ENCODE measurements around the gene LDB3.

The LDB3 gene

DNA sequence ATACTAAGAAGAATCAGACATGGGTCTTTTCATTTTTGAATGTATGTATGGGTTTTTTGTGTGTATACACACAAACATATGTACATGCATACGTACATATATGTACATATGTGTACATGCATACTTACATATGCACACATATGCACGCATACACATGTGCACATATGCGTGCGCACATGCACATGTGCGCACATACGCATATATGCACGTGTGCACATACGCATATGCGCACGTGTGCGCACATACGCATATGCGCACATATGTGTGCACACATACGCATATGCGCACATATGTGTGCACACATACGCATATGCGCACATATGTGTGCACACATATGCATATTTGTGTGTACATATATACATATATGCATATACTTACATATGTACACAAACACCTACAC, 83.2 kb downstream of the LDB3 start:
- no peak overlapping the region for H3K9ac ChIP-seq (ENCODE audit: low read depth, low read length)
- H3K4me3 ChIP-seq (ENCODE audit: low read length), result no peak overlapping the region
- H3K36me3 ChIP-seq (ENCODE audit: insufficient read depth, low read depth, low read length), result no peaks in the 10 kb centered on the region
- H3K27me3 ChIP-seq (ENCODE audit: insufficient read depth, low read length), result no peaks in the 10 kb centered on the region
- no peaks in the 10 kb centered on the region for H3K9me3 ChIP-seq (ENCODE audit: insufficient read depth, low read depth, low read length)
- no peak overlapping the region for H3K27ac ChIP-seq (ENCODE audit: low read length)
- peaks cover 11% of the 10 kb centered on the region for H3K4me1 ChIP-seq (ENCODE audit: insufficient read depth, low read length)

DNA sequence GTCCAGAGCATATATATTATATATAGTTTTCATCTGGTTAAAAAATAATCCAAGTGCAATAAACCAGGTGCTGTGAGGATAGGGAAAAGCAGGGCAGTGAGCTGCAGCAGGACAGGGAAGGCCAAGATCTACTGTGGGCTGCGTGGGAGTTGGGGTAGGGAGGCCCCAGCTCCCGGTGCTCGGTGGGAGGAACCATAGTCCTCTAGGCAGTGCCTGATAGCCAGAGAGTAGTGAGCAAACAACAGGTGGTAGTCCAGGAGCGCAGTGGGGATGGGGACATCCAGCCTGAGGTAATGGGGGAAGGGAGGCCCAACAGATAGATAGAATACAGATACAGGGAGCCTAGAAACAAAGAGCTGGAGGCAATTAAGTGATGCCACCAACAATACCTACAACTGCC, 84.0 kb downstream of the LDB3 start:
- H3K4me1 ChIP-seq (ENCODE audit: insufficient read depth, low read length), result peaks cover 11% of the 10 kb centered on the region
- no peak overlapping the region for H3K4me3 ChIP-seq (ENCODE audit: low read length)
- no peak overlapping the region for H3K27ac ChIP-seq (ENCODE audit: low read length)
- no peaks in the 10 kb centered on the region for H3K36me3 ChIP-seq (ENCODE audit: insufficient read depth, low read depth, low read length)
- H3K9me3 ChIP-seq (ENCODE audit: insufficient read depth, low read depth, low read length), result no peaks in the 10 kb centered on the region
- H3K9ac ChIP-seq (ENCODE audit: low read depth, low read length), result no peak overlapping the region
- H3K27me3 ChIP-seq (ENCODE audit: insufficient read depth, low read length), result no peaks in the 10 kb centered on the region

DNA sequence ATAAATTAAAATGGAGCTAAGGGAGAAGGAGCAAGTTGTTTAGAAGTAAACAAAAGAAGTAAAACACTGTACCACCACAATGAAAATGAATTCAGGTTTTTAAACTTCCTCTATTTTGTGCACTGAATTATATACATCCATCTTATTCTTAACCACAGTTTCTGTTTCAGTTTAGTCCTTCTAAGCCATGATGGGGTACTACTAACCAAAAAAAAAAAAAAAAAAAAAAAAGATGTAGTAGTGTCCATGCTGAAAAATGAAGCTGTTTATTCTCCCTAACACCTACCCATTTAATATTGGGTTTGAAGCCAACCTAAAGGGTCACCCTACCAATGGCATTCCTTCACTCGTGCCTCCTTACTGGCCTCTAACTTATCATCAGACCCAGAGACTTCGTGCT, 84.7 kb downstream of the LDB3 start:
- no peaks in the 10 kb centered on the region for H3K9me3 ChIP-seq (ENCODE audit: insufficient read depth, low read depth, low read length)
- no peak overlapping the region for H3K4me3 ChIP-seq (ENCODE audit: low read length)
- peaks cover 11% of the 10 kb centered on the region for H3K4me1 ChIP-seq (ENCODE audit: insufficient read depth, low read length)
- no peak overlapping the region for H3K27ac ChIP-seq (ENCODE audit: low read length)
- no peaks in the 10 kb centered on the region for H3K27me3 ChIP-seq (ENCODE audit: insufficient read depth, low read length)
- no peak overlapping the region for H3K9ac ChIP-seq (ENCODE audit: low read depth, low read length)
- no peaks in the 10 kb centered on the region for H3K36me3 ChIP-seq (ENCODE audit: insufficient read depth, low read depth, low read length)

DNA sequence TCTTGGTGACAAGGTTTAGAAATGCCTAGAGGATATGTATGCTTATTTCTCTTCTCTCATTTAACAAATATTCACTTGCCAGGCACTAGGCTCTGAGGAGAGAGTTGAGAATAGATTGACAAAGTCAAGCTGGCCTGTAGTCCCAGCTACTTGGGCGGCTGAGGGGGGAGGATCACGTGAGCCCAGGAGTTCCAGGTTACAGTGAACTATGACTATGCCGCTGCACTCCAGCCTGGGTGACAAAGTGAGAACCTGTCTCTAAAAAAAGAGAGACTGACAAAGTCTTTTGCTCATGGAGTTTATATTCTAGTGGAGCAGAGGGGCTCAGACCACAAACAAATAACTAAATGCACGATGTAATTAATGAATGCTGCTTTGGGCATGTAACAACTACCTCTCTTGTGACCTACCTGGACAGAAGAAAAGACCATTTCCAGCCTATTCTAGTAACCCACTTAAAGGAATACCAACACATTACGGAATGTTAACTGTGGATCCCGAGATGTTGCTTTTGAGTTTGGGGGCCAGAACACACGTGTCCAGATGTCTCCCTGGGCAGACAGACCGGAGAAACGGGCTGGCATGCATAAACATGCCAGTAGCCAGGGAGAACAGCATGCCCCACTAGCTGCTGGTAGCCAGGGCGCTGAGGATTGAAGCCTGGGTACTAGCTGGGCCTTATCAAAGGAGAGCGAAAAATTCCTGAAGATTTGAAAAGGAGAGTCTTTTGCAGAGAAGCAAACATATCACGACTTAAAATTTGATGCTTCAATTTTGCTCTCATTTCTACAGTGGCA, 85.5 kb downstream of the LDB3 start:
- Histone ChIP-seq H3K27ac (ENCODE audit: low read length) (no peak overlapping the region), H3K36me3 (ENCODE audit: insufficient read depth, low read depth, low read length) (no peaks in the 10 kb centered on the region), H3K27me3 (ENCODE audit: insufficient read depth, low read length) (no peaks in the 10 kb centered on the region), H3K4me3 (ENCODE audit: low read length) (0 out of 2 replicates have a peak overlapping the region, but pooled peaks have one; percentile 3), H3K4me1 (ENCODE audit: insufficient read depth, low read length) (peaks cover 11% of the 10 kb centered on the region), H3K9me3 (ENCODE audit: insufficient read depth, low read depth, low read length) (no peaks in the 10 kb centered on the region), H3K9ac (ENCODE audit: low read depth, low read length) (no peak overlapping the region)

DNA sequence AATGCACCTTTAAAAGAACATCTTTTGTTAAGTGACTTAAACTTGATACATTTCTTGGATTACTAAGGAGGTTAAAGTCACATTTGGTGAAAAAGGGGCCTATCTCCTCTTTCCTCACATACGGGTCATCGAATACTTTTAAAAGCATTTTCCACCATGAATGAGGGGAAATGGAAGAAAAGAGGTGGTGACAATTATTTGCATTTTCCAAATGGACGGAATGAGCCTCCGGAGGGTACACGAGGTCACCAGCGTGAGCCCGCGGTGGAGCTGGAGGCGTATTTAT, 87.1 kb downstream of the LDB3 start:
- H3K27ac ChIP-seq (ENCODE audit: low read length), result peak overlapping the region; percentile 83
- H3K9me3 ChIP-seq (ENCODE audit: insufficient read depth, low read depth, low read length), result no peaks in the 10 kb centered on the region
- peak overlapping the region; percentile 76 for H3K4me3 ChIP-seq (ENCODE audit: low read length)
- no peaks in the 10 kb centered on the region for H3K27me3 ChIP-seq (ENCODE audit: insufficient read depth, low read length)
- peaks cover 17% of the 10 kb centered on the region for H3K4me1 ChIP-seq (ENCODE audit: insufficient read depth, low read length)
- H3K9ac ChIP-seq (ENCODE audit: low read depth, low read length), result peak overlapping the region; percentile 96
- no peaks in the 10 kb centered on the region for H3K36me3 ChIP-seq (ENCODE audit: insufficient read depth, low read depth, low read length)

DNA sequence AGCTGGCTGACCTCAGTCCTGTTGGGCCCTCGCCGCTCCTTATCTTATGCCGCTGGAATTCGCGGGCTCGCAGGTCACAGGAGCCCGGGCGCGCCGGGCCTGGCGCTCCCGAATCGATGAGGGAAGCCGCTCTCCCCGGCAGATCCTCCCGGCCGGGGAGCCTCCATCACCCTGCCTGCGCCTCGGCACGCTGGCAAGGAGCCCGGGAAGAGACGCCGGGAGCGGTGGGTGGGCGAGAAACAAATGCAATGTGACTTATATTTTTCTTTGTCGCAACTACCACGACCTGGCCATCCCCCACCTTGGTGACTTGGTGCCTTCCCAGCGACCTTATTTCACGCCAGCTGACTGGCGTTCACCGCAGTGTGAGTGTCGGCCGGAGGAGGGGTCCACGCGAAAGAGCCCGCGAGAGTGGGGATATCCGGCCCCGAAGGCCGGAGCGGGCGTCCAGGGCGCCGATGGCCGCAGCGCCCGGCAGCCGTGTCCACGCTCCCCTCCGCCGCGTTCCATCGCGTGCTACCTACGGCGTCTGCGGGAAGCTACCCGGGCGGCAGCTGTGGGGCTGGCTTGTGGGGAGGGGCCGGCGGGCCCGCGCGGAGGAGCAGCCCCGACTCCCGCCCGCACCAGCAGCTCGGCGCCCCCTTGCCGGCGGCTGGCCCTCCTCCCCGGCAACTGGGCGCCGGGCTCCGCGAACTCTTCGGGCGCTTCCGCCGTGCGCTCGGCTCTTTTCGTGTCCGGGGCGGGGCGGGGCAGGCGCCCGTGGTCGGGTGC, 87.6 kb downstream of the LDB3 start:
- Histone ChIP-seq H3K9me3 (ENCODE audit: insufficient read depth, low read depth, low read length) (no peaks in the 10 kb centered on the region), H3K4me3 (ENCODE audit: low read length) (peak overlapping the region; percentile 76), H3K4me1 (ENCODE audit: insufficient read depth, low read length) (peaks cover 22% of the 10 kb centered on the region), H3K9ac (ENCODE audit: low read depth, low read length) (peak overlapping the region; percentile 96), H3K36me3 (ENCODE audit: insufficient read depth, low read depth, low read length) (no peaks in the 10 kb centered on the region), H3K27me3 (ENCODE audit: insufficient read depth, low read length) (no peaks in the 10 kb centered on the region), H3K27ac (ENCODE audit: low read length) (peak overlapping the region; percentile 83)

DNA sequence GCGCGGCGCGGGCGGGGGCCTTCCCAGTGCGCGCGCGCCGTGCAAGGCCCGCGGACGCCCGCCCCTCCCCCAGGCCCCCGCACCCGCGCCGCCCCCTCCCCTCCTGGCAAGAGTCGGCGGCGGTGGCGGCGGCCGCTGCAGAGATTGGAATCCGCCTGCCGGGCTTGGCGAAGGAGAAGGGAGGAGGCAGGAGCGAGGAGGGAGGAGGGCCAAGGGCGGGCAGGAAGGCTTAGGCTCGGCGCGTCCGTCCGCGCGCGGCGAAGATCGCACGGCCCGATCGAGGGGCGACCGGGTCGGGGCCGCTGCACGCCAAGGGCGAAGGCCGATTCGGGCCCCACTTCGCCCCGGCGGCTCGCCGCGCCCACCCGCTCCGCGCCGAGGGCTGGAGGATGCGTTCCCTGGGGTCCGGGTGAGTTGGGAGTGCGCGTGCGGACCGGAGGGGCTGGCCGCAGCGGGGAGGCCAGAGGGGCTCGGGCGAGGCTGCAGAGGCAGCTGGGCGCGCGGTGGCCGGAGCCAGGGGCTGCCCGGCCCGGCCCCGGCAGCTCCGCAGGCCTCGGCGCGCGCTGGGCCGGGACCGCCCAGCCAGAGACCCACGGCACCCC, 88.3 kb downstream of the LDB3 start, which contains the start of gene BMPR1A:
BMPR1A (plus strand) TSS at position 109 of the 602 bp plus-strand sequence. CDS start 119,400 bp downstream, outside the sequence.
- peak within 1 kb of the TSS; percentile 83 for H3K27ac ChIP-seq (ENCODE audit: low read length)
- H3K36me3 ChIP-seq (ENCODE audit: insufficient read depth, low read depth, low read length), result no peaks in the 10 kb centered on the region
- H3K9me3 ChIP-seq (ENCODE audit: insufficient read depth, low read depth, low read length), result no peaks in the 10 kb centered on the region
- peaks cover 29% of the 10 kb centered on the region for H3K4me1 ChIP-seq (ENCODE audit: insufficient read depth, low read length)
- H3K4me3 ChIP-seq (ENCODE audit: low read length), result peak within 1 kb of the TSS; percentile 98
- peak within 1 kb of the TSS; percentile 96 for H3K9ac ChIP-seq (ENCODE audit: low read depth, low read length)
- H3K27me3 ChIP-seq (ENCODE audit: insufficient read depth, low read length), result no peaks in the 10 kb centered on the region

DNA sequence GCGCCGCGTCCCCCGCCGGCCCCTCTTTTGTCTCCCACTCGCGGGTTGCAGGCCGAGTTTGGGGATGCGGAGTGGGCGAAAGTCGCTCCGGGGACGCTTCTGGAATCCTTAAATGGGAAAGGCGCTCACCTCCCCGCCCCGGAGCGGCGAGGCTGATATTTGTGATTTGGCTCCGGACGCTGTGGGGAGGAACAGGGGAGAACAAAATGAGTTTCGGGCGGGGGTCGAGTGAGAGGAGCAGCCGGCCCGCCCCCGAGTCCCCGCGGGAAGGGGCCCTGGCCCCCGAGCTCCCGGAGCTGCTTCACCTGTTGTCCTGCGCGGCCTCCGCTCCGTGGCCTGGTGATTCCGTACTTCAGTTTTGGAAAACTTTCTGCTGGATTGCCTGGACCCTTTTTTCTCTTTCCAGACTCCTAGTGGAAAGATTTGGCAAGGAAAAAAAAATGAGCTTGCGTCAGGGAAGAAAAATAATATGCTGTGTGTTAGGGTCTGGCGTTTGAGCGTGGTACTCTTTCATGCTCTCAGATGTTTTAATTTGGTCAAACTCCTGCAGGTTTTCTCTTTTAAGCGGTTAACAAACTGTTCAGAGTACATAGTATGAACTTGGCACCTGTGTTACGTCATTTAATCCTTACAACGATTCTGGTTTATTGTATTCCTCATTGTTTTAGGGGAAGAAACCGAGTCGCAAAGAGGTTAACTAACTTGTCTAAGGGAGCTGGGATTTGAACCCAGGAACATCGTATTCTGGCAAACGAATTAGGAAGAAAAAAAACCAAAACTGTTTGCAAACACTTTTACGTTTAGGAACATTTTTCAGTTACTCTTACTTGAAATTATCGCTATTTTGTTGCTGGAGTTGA, 89.0 kb downstream of the LDB3 start:
- Histone ChIP-seq H3K36me3 (ENCODE audit: insufficient read depth, low read depth, low read length) (no peaks in the 10 kb centered on the region), H3K4me1 (ENCODE audit: insufficient read depth, low read length) (peaks cover 27% of the 10 kb centered on the region), H3K9ac (ENCODE audit: low read depth, low read length) (peak overlapping the region; percentile 93), H3K27ac (ENCODE audit: low read length) (peak overlapping the region; percentile 29), H3K9me3 (ENCODE audit: insufficient read depth, low read depth, low read length) (no peaks in the 10 kb centered on the region), H3K4me3 (ENCODE audit: low read length) (peak overlapping the region; percentile 98), H3K27me3 (ENCODE audit: insufficient read depth, low read length) (no peaks in the 10 kb centered on the region)

DNA sequence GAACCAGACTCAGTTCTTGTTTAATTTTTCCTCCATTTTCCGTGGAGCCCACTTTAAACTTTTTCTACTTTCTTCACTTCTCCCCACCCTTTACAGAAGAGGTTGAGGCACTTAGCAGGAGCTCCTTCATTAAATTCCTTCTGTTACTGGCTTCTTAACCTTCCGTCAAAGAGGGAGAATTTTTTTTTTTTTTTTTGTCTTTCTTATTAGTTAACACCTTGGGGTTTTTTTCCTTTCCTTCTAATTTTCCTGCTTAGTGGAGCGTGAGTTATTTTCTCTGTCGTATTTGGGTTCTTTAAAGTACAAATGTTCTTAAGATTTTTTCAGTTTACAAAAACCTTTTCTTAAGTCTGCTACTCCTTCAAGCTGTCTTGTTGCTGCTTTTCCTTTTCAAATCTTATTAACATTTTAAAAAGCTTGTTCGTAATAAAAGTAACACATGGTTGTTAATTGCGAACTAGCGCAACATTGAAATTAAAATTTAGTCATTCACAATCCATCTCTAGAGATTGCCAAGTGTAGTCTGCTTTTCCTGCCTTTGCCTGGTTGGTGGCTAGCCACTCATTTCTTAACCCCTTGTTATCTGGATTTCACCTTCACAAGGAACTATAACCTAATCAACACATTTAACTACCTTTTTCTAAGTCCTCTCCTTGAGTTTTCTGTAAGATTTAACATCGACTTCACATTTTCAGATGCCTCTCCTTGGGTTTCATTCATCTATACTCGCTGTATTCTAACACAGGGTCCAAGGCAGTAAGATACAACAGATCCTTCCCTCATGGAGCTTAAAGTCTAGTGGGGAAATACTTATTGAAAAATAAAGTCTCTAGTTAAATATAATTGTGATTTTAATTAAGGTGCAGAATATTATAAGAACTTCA, 90.1 kb downstream of the LDB3 start:
- peak overlapping the region; percentile 98 for H3K4me3 ChIP-seq (ENCODE audit: low read length)
- H3K9ac ChIP-seq (ENCODE audit: low read depth, low read length), result peak overlapping the region; percentile 93
- H3K9me3 ChIP-seq (ENCODE audit: insufficient read depth, low read depth, low read length), result no peaks in the 10 kb centered on the region
- no peaks in the 10 kb centered on the region for H3K36me3 ChIP-seq (ENCODE audit: insufficient read depth, low read depth, low read length)
- H3K4me1 ChIP-seq (ENCODE audit: insufficient read depth, low read length), result peaks cover 21% of the 10 kb centered on the region
- H3K27ac ChIP-seq (ENCODE audit: low read length), result peak overlapping the region; percentile 29
- H3K27me3 ChIP-seq (ENCODE audit: insufficient read depth, low read length), result no peaks in the 10 kb centered on the region

DNA sequence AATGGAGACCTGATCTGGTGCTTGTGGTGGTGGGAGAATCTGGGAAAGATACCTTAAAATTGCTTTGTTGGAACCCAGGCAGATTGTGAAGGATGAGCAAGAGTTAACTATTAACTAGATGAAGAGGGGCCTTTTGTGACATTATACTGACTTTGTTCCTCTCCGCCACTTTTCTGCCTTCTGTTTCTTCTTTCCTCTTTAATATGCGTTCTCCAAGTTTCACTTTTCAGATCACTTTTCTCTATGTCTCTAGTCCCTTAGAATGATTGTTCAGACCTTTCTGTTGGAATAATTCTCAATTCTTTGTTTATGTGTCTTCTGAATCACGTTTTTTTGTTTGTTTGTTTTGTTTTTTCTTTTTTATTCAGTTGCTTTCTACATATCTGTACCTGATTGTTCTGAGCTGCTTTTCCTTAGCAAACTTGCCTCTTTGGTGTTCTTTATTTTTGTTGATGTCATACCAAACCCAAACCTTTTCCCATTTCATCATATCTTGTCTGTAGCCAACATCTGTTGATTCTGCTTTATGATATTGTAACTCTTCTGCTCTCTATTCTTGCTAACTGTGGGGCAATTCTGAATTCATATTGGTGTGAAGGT, 90.9 kb downstream of the LDB3 start:
- peak overlapping the region; percentile 93 for H3K9ac ChIP-seq (ENCODE audit: low read depth, low read length)
- peak overlapping the region; percentile 98 for H3K4me3 ChIP-seq (ENCODE audit: low read length)
- H3K36me3 ChIP-seq (ENCODE audit: insufficient read depth, low read depth, low read length), result no peaks in the 10 kb centered on the region
- peaks cover 21% of the 10 kb centered on the region; the same call in 1 of the 2 replicates for H3K4me1 ChIP-seq (ENCODE audit: insufficient read depth, low read length)
- no peaks in the 10 kb centered on the region for H3K27me3 ChIP-seq (ENCODE audit: insufficient read depth, low read length)
- no peaks in the 10 kb centered on the region for H3K9me3 ChIP-seq (ENCODE audit: insufficient read depth, low read depth, low read length)
- H3K27ac ChIP-seq (ENCODE audit: low read length), result no peak overlapping the region

Data from iPS-20b (cell line).